OCI-LY1 (cell line): Measurements from ENCODE around the gene SOCS6.

Experiments
- H2AFZ ChIP-seq: fragments of 200-600 bp; sonication (generic), shearing (Covaris generic); 2 replicates; pipeline ENCODE4 v1.6.0; 2014; ENCODE audit warnings: antibody characterized with exemption, mild to moderate bottlenecking, low read length
- H3F3A ChIP-seq: fragments of 200-600 bp; sonication (generic), shearing (Covaris generic); 2 replicates; pipeline ENCODE4 v1.6.0; 2014; ENCODE audit warnings: mild to moderate bottlenecking, antibody characterized with exemption, low read length, moderate library complexity; ENCODE audit not compliant: insufficient read depth
- H3K27ac ChIP-seq: fragments of 200-600 bp; sonication (generic); 2 replicates; pipeline ENCODE4 v1.5.1; 2014; ENCODE audit warnings: low read length, mixed run types, mild to moderate bottlenecking, low read depth; ENCODE audit not compliant: poor library complexity, severe bottlenecking
- H3K27me3 ChIP-seq: fragments of 200-600 bp; sonication (generic); 2 replicates; pipeline ENCODE4 v1.6.0; 2014; ENCODE audit warnings: antibody characterized with exemption, mild to moderate bottlenecking, low read length, moderate library complexity; ENCODE audit not compliant: insufficient read depth
- H3K36me3 ChIP-seq: fragments of 200-600 bp; sonication (generic); 2 replicates; pipeline ENCODE4 v1.6.1; 2014; ENCODE audit warnings: mild to moderate bottlenecking, antibody characterized with exemption, low read length, moderate library complexity, mixed read lengths; ENCODE audit not compliant: insufficient read depth
- H3K4me1 ChIP-seq: fragments of 200-600 bp; sonication (generic); 2 replicates; pipeline ENCODE4 v1.5.1; 2014; ENCODE audit warnings: mild to moderate bottlenecking, low read length, moderate library complexity; ENCODE audit not compliant: insufficient read depth, severe bottlenecking
- H3K4me2 ChIP-seq: fragments of 200-600 bp; sonication (generic), shearing (Covaris generic); 2 replicates; pipeline ENCODE4 v1.6.1; 2014; ENCODE audit warnings: low read length
- H3K4me3 ChIP-seq: fragments of 200-600 bp; sonication (generic); 2 replicates; pipeline ENCODE4 v1.5.1; 2014; ENCODE audit warnings: low read length, low read depth, mild to moderate bottlenecking, mixed read lengths; ENCODE audit not compliant: poor library complexity, severe bottlenecking
- H3K79me2 ChIP-seq: fragments of 200-600 bp; shearing (Covaris generic); 2 replicates; pipeline ENCODE4 v1.6.1; 2016; ENCODE audit warnings: mixed run types, low read length, mixed read lengths; ENCODE audit not compliant: insufficient read depth
- H3K9ac ChIP-seq: fragments of 200-600 bp; sonication (generic), shearing (Covaris generic); 2 replicates; pipeline ENCODE4 v1.6.1; 2014; ENCODE audit warnings: mild to moderate bottlenecking, low read length, mixed read lengths
- H3K9me2 ChIP-seq: fragments of 200-600 bp; sonication (generic), shearing (Covaris generic); 2 replicates; pipeline ENCODE4 v1.6.1; 2014; ENCODE audit warnings: low read depth, mild to moderate bottlenecking, low read length, mixed read lengths
- H3K9me3 ChIP-seq: fragments of 200-600 bp; shearing (Covaris generic); 2 replicates; pipeline ENCODE4 v1.6.1; 2014; ENCODE audit warnings: low read length, mixed read lengths
- H4K20me1 ChIP-seq: fragments of 200-600 bp; sonication (generic), shearing (Covaris generic); 2 replicates; pipeline ENCODE4 v1.6.0; 2016; ENCODE audit warnings: mild to moderate bottlenecking, low read length; ENCODE audit not compliant: insufficient read depth
- EZH2 ChIP-seq: fragments of 200-600 bp; sonication (generic), shearing (Covaris generic); IDR thresholded peaks from 2 replicates; pipeline ENCODE4 v1.8.0; 2017; ENCODE audit warnings: borderline replicate concordance, mixed run types, mild to moderate bottlenecking, antibody characterized with exemption, low read length, moderate library complexity, mixed read lengths
- TF ChIP-seq, protein P1 (sequence below): fragments of 200-600 bp; sonication (generic), shearing (Covaris generic); IDR thresholded peaks from 2 replicates; pipeline ENCODE4 v1.5.1; 2017; ENCODE audit warnings: mild to moderate bottlenecking, antibody characterized with exemption, low read length, moderate library complexity, mixed read lengths

The SOCS6 gene

DNA sequence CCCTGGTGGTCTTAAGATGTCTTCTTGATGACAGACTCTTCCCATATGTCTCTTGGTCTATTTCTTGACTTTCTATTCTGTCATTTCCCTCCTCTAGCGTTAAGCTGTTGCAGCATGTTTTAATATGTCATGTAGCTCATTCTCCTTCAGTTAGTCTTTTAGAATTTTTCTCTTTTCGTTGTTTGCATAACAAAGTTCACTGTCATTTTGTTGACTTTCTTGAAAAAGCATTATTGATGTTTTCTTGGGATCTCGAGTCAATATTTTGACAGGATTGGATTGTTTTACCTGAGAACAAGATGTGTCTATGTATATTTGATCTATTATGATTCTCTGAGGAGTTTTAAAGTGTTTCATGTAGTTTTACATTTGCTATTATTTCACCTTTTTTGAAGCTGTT is 24.8 kb downstream of the SOCS6 start:
- Histone ChIP-seq H3K4me2 (no peak overlapping the region), H3K36me3 (no peaks in the 10 kb centered on the region), H3K4me3 (no peak overlapping the region), H3K9me2 (no peaks in the 10 kb centered on the region), H2AFZ (no peak overlapping the region), H3K27me3 (no peaks in the 10 kb centered on the region), H3K4me1 (no peaks in the 10 kb centered on the region), H3K27ac (no peak overlapping the region), H3K9ac (no peak overlapping the region), H3K79me2 (no peaks in the 10 kb centered on the region), H3K9me3 (no peaks in the 10 kb centered on the region), H4K20me1 (no peaks in the 10 kb centered on the region), H3F3A (no peaks in the 10 kb centered on the region)
- TF ChIP-seq EZH2, result no peak
- TF ChIP-seq, protein P1, sequence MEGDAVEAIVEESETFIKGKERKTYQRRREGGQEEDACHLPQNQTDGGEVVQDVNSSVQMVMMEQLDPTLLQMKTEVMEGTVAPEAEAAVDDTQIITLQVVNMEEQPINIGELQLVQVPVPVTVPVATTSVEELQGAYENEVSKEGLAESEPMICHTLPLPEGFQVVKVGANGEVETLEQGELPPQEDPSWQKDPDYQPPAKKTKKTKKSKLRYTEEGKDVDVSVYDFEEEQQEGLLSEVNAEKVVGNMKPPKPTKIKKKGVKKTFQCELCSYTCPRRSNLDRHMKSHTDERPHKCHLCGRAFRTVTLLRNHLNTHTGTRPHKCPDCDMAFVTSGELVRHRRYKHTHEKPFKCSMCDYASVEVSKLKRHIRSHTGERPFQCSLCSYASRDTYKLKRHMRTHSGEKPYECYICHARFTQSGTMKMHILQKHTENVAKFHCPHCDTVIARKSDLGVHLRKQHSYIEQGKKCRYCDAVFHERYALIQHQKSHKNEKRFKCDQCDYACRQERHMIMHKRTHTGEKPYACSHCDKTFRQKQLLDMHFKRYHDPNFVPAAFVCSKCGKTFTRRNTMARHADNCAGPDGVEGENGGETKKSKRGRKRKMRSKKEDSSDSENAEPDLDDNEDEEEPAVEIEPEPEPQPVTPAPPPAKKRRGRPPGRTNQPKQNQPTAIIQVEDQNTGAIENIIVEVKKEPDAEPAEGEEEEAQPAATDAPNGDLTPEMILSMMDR, result no peak

DNA sequence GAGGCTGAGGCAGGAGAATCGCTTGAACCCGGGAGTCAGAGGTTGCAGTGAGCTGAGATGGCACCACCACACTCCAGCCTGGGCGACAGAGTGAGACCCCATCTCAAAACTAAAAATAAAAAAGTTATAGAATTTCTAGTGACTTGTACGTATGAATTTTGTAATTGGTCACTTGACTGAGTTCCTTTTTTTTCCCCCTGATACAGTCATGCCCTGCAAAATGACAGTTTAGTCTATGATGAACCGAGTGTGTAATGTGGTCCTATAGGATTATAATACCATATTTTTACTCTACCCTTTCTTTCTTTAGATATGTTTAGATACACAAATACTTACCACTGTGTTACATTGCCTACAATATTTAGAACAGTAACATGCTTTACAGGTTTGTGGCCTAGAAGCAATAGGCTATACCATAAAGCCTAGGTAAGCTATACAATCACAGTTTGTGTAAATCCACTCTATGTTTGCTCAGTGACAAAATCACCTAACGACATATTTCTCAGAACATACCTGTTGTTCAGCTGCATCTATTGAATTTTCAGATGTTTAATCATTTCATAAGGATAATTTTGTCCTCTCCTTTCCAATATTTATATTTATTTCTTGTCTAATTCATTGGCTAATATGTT is 25.4 kb downstream of the SOCS6 start:
- Histone ChIP-seq H3K9me3 (no peaks in the 10 kb centered on the region), H3K79me2 (no peaks in the 10 kb centered on the region), H3K27me3 (no peaks in the 10 kb centered on the region), H2AFZ (no peak overlapping the region), H3K4me1 (no peaks in the 10 kb centered on the region), H4K20me1 (no peaks in the 10 kb centered on the region), H3K9me2 (no peaks in the 10 kb centered on the region), H3K36me3 (no peaks in the 10 kb centered on the region), H3K4me2 (no peak overlapping the region), H3K27ac (no peak overlapping the region), H3K9ac (no peak overlapping the region), H3K4me3 (no peak overlapping the region), H3F3A (no peaks in the 10 kb centered on the region)
- TF ChIP-seq, protein P1, result no peak
- TF ChIP-seq EZH2, result no peak

DNA sequence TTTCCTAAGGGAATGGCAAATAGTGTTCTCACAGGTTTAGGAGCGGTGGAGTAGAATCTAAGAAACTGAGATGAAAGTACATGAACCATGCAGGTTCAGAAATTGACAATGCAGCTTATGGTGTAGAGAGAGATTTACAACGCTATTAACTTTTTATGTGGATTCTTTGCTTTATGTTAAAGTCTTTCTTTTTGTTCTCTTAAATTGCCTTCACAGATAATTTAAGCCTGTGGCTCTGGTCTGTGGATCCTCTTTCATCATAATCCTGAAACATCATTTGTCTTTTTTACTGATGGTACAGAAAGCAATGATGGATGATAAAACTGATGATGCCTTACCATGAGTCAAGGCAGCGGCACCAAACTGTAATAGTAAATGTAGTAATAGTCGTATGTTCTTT is 30.3 kb downstream of the SOCS6 start:
- TF ChIP-seq, protein P1, result no peak
- TF ChIP-seq EZH2, result no peak
- no peaks in the 10 kb centered on the region for H3K4me1 ChIP-seq

More for the DNA sequence above, 30.3 kb downstream of the SOCS6 start:
- no peaks in the 10 kb centered on the region for H3K9me3 ChIP-seq
- H3K9me2 ChIP-seq, result no peaks in the 10 kb centered on the region
- H4K20me1 ChIP-seq, result no peaks in the 10 kb centered on the region
- H3K9ac ChIP-seq, result no peak overlapping the region
- no peaks in the 10 kb centered on the region for H3K27me3 ChIP-seq
- no peaks in the 10 kb centered on the region for H3K36me3 ChIP-seq
- H3K79me2 ChIP-seq, result no peaks in the 10 kb centered on the region
- H3K27ac ChIP-seq, result no peak overlapping the region
- H3F3A ChIP-seq, result no peaks in the 10 kb centered on the region
- no peak overlapping the region for H3K4me2 ChIP-seq
- H3K4me3 ChIP-seq, result no peak overlapping the region
- no peak overlapping the region for H2AFZ ChIP-seq
